GM08714 (cell line): ENCODE data around the gene PTPN11.
"Not testable (repeated sequence)": the region's sequence is repeated elsewhere in the genome, so short reads cannot be mapped to it uniquely, and the experiment has no call there.

ENCODE experiments used
- H3K4me3 ChIP-seq: fragments of 200-500 bp; sonication (Bioruptor generic); 2 replicates; pipeline ENCODE4 v1.5.1; 2014; ENCODE audit warnings: mild to moderate bottlenecking, low read length, inconsistent platforms
- ZNF274 ChIP-seq: IDR thresholded peaks from 2 replicates; pipeline ENCODE4 v1.6.1; 2012; ENCODE audit warnings: mild to moderate bottlenecking, low read depth, low read length

PTPN11 gene

GRCh38 chr12:112401054-112401453 is 17.7 kb upstream of the PTPN11 start:
- no peak overlapping the region for H3K4me3 ChIP-seq
- no peak for TF ChIP-seq ZNF274

- TF ChIP-seq ZNF274, result no peak
- no peak overlapping the region for H3K4me3 ChIP-seq
These were observed 16.7 kb upstream of the PTPN11 start for GRCh38 chr12:112401903-112402498.

- H3K4me3 ChIP-seq, result peak overlapping the region; percentile 68; the same call in 1 of the 2 replicates
- TF ChIP-seq ZNF274, result no peak
These were observed 11.9 kb upstream of the PTPN11 start for GRCh38 chr12:112406519-112407488.

GRCh38 chr12:112407683-112408082 is 11.1 kb upstream of the PTPN11 start:
- H3K4me3 ChIP-seq, result peak overlapping the region; percentile 68

- peak overlapping the region; percentile 68 for H3K4me3 ChIP-seq
- no peak for TF ChIP-seq ZNF274
These were observed 10.1 kb upstream of the PTPN11 start for GRCh38 chr12:112408621-112409020.

- no peak for TF ChIP-seq ZNF274
- peak within 1 kb of the TSS; percentile 68 for H3K4me3 ChIP-seq
These were observed 9.5 kb upstream of the PTPN11 start, which contains the start of gene RPL6 for GRCh38 chr12:112409064-112409905. RPL6 (minus strand) TSS chr12:112409605; CDS start chr12:112408656, 949 bp downstream.

- TF ChIP-seq ZNF274, result no peak
These were observed 8.9 kb upstream of the PTPN11 start for GRCh38 chr12:112409906-112410244.

GRCh38 chr12:112413855-112414625 is 4.7 kb upstream of the PTPN11 start:
- no peak overlapping the region for H3K4me3 ChIP-seq
- no peak for TF ChIP-seq ZNF274

More at GRCh38 chr12:112409906-112410244, 8.9 kb upstream of the PTPN11 start:
- no peak overlapping the region for H3K4me3 ChIP-seq

GRCh38 chr12:112415457-112415856 is 3.3 kb upstream of the PTPN11 start:
- H3K4me3 ChIP-seq, result not testable (repeated sequence)

- TF ChIP-seq ZNF274, result no peak
- H3K4me3 ChIP-seq, result peak overlapping the region; percentile 96
These were observed 507 bp upstream of the PTPN11 start for GRCh38 chr12:112418273-112418607.

GRCh38 chr12:112419297-112420133 is 768 bp downstream of the PTPN11 start:
- H3K4me3 ChIP-seq, result peak overlapping the region; percentile 96
- no peak for TF ChIP-seq ZNF274

GRCh38 chr12:112420740-112421139 is 2.0 kb downstream of the PTPN11 start:
- TF ChIP-seq ZNF274, result no peak
- no peak overlapping the region for H3K4me3 ChIP-seq

- TF ChIP-seq ZNF274, result no peak
- no peak overlapping the region for H3K4me3 ChIP-seq
These were observed 2.6 kb downstream of the PTPN11 start for GRCh38 chr12:112421363-112421762.
